GM12865 (cell line): ENCODE data around the gene CD44.
A peak's percentile ranks its signal among the peaks of the same experiment; 100 is the strongest.
"Not testable (repeated sequence)": the region's sequence is repeated elsewhere in the genome, so short reads cannot be mapped to it uniquely, and the experiment has no call there.

Experiments
- DNase-seq: peaks from one replicate; pipeline ENCODE4 v3.0.0; 2010; ENCODE audit warnings: low read depth
- H3K4me3 ChIP-seq: 2 replicates; pipeline ENCODE4 v1.5.1; 2011; ENCODE audit warnings: mild to moderate bottlenecking, low read depth, low read length, control low read depth
- CTCF ChIP-seq: IDR thresholded peaks from 2 replicates; pipeline ENCODE4 v1.5.1; 2011; ENCODE audit warnings: low read length, control low read depth, low read depth, inconsistent platforms; ENCODE audit not compliant: insufficient read depth; ENCODE audit errors: missing control alignments

The CD44 gene

GRCh38 chr11:35105319-35106079 is 33.5 kb upstream of the CD44 start:
- no peak for TF ChIP-seq CTCF
- no peak overlapping the region for H3K4me3 ChIP-seq
- DNase-seq: no peak

- TF ChIP-seq CTCF: no peak
- no peak overlapping the region for H3K4me3 ChIP-seq
- DNase-seq: peak; percentile 55
Observed at GRCh38 chr11:35106595-35106994, 32.4 kb upstream of the CD44 start.

GRCh38 chr11:35107861-35108260 is 31.1 kb upstream of the CD44 start:
- TF ChIP-seq CTCF: no peak
- DNase-seq: peak; percentile 26

GRCh38 chr11:35108336-35108735 is 30.6 kb upstream of the CD44 start:
- not testable (repeated sequence) for H3K4me3 ChIP-seq, DNase-seq

More at GRCh38 chr11:35107861-35108260, 31.1 kb upstream of the CD44 start:
- H3K4me3 ChIP-seq: no peak overlapping the region

- TF ChIP-seq CTCF: no peak
- no peak for DNase-seq
- H3K4me3 ChIP-seq: no peak overlapping the region
Observed at GRCh38 chr11:35109041-35109440, 29.9 kb upstream of the CD44 start.

- no peak for DNase-seq
- no peak overlapping the region for H3K4me3 ChIP-seq
- no peak for TF ChIP-seq CTCF
Observed at GRCh38 chr11:35109827-35110226, 29.1 kb upstream of the CD44 start.

GRCh38 chr11:35111161-35112055 is 27.6 kb upstream of the CD44 start:
- no peak for TF ChIP-seq CTCF
- H3K4me3 ChIP-seq: no peak overlapping the region
- no peak for DNase-seq
